H1 (cell line): ENCODE data around the gene ADGRL3. TPM values are rescaled to one million over a fixed set of nuclear protein-coding genes. Genes with fewer than 3 reads are reported as not detected.
A peak's percentile ranks its signal among the peaks of the same experiment; 100 is the strongest.

Source experiments
- CTCF ChIA-PET: fragments of 300-600 bp; sonication (Branson Sonifier 250); formaldehyde crosslinking; loops from one replicate; lab custom pipeline; 2021; ENCODE audit not compliant: partially characterized antibody; lab: Charles Lee
- POLR2A ChIA-PET: fragments of 300-600 bp; sonication (Branson Sonifier 250); formaldehyde crosslinking; loops from one replicate; lab custom pipeline; 2021; ENCODE audit warnings: inconsistent platforms; ENCODE audit not compliant: partially characterized antibody; lab: Charles Lee
- DNase-seq, 2 experiments: peaks; one replicate each; pipeline versions ENCODE4 v3.0.0 to v3.0.0-alpha.2; 2010 to 2022; ENCODE audit warnings: low spot score in 2 of 2, low read depth in 1 of 2, mixed read lengths in 1 of 2
- FAIRE-seq: peaks from 2 replicates; lab custom pipeline; 2011; peaks lifted over from hg19 to GRCh38; lab: Jason Lieb, UNC
- H2AFZ ChIP-seq: 2 replicates; pipeline ENCODE4 v1.8.1; 2012; ENCODE audit warnings: low read length, inconsistent platforms
- H2AK5ac ChIP-seq: 2 replicates; pipeline ENCODE4 v1.6.1; 2013; ENCODE audit warnings: low read depth, low read length
- H2BK120ac ChIP-seq: replicated peaks from 2 replicates; pipeline ENCODE3; 2013; ENCODE audit warnings: low read depth, low read length, inconsistent platforms
- H2BK12ac ChIP-seq: 2 replicates; pipeline ENCODE4 v1.6.1; 2013; ENCODE audit warnings: low read depth, low read length
- H2BK15ac ChIP-seq: 2 replicates; pipeline ENCODE4 v1.6.1; 2013; ENCODE audit warnings: low read length
- H2BK20ac ChIP-seq: 2 replicates; pipeline ENCODE4 v1.6.1; 2013; ENCODE audit warnings: low read length
- H2BK5ac ChIP-seq: 2 replicates; pipeline ENCODE4 v1.6.1; 2013; ENCODE audit warnings: low read depth, low read length
- H3K14ac ChIP-seq: 2 replicates; pipeline ENCODE4 v1.6.1; 2013; ENCODE audit warnings: inconsistent platforms; ENCODE audit not compliant: insufficient read length
- H3K18ac ChIP-seq: 2 replicates; pipeline ENCODE4 v1.6.1; 2013; ENCODE audit warnings: low read length; ENCODE audit errors: extremely low read depth
- H3K23ac ChIP-seq: 2 replicates; pipeline ENCODE4 v1.6.1; 2013; ENCODE audit warnings: inconsistent platforms; ENCODE audit not compliant: insufficient read length
- H3K23me2 ChIP-seq: 2 replicates; pipeline ENCODE4 v1.6.1; 2013; ENCODE audit warnings: low read depth, low read length
- H3K27ac ChIP-seq: 2 replicates; pipeline ENCODE4 v1.6.1; 2011; ENCODE audit warnings: low read depth, low read length, inconsistent platforms
- H3K27me3 ChIP-seq, 4 experiments: replicated peaks in 1 of 4; 1 replicate in 1 of 4; 2 replicates in 3 of 4; pipeline versions ENCODE4 v1.6.1 to v1.8.1; 2011 to 2013; ENCODE audit warnings: low read length in 3 of 4, mild to moderate bottlenecking in 3 of 4, inconsistent platforms in 2 of 4, mixed read lengths in 2 of 4, moderate library complexity in 1 of 4; ENCODE audit not compliant: control insufficient read depth in 3 of 4, insufficient read depth in 3 of 4; ENCODE audit errors: extremely low read depth in 1 of 4
- H3K36me3 ChIP-seq, 4 experiments: 2 replicates each; pipeline versions ENCODE4 v1.6.1 to v1.8.1; 2011 to 2013; ENCODE audit warnings: mild to moderate bottlenecking in 4 of 4, low read length in 3 of 4, moderate library complexity in 2 of 4, control low read depth in 1 of 4, inconsistent platforms in 1 of 4; ENCODE audit not compliant: insufficient read depth in 4 of 4, control insufficient read depth in 2 of 4
- H3K4ac ChIP-seq: replicated peaks from 2 replicates; pipeline ENCODE3; 2013; ENCODE audit warnings: low read length, low read depth, mixed read lengths, inconsistent platforms; ENCODE audit not compliant: insufficient read length
- H3K4me1 ChIP-seq, 4 experiments: replicated peaks in 1 of 4; 1 replicate in 1 of 4; 2 replicates in 3 of 4; pipeline versions ENCODE4 v1.6.1 to v1.8.1; 2011 to 2013; ENCODE audit warnings: low read length in 3 of 4, inconsistent platforms in 2 of 4, mixed read lengths in 1 of 4; ENCODE audit not compliant: insufficient read depth in 4 of 4, control insufficient read depth in 3 of 4
- H3K4me2 ChIP-seq, 2 experiments: 2 replicates each; pipeline versions ENCODE4 v1.6.1 to v1.8.1; 2011 to 2013; ENCODE audit warnings: low read depth in 2 of 2, low read length in 2 of 2, control low read depth in 1 of 2, inconsistent platforms in 1 of 2, mild to moderate bottlenecking in 1 of 2; ENCODE audit not compliant: insufficient read depth in 1 of 2
- H3K4me3 ChIP-seq, 4 experiments: fragments of 200-600, 300-600 bp in 1 of 4; sonication (generic), shearing (Covaris generic), sonication (Bioruptor Twin) in 1 of 4; 2 replicates each; pipeline versions ENCODE4 v1.5.1 to v1.8.1; 2011 to 2016; ENCODE audit warnings: low read length in 4 of 4, low read depth in 3 of 4, control low read depth in 2 of 4, inconsistent platforms in 2 of 4, mild to moderate bottlenecking in 2 of 4, mixed read lengths in 1 of 4, moderate library complexity in 1 of 4; ENCODE audit not compliant: insufficient read depth in 2 of 4; ENCODE audit errors: extremely low read depth in 1 of 4
- H3K56ac ChIP-seq: replicated peaks from 2 replicates; pipeline ENCODE3; 2013; ENCODE audit warnings: low read depth, mild to moderate bottlenecking, mixed read lengths, low read length, inconsistent platforms; ENCODE audit not compliant: insufficient read length
- H3K79me1 ChIP-seq: 2 replicates; pipeline ENCODE4 v1.6.1; 2013; ENCODE audit warnings: low read depth, low read length, control low read depth
- H3K79me2 ChIP-seq, 2 experiments: 2 replicates each; pipeline versions ENCODE4 v1.6.1 to v1.8.1; 2012 to 2013; ENCODE audit warnings: low read length in 2 of 2, mild to moderate bottlenecking in 2 of 2, inconsistent platforms in 1 of 2; ENCODE audit not compliant: insufficient read depth in 2 of 2, control insufficient read depth in 1 of 2
- H3K9ac ChIP-seq, 4 experiments: replicated peaks in 1 of 4; 1 replicate in 1 of 4; 2 replicates in 3 of 4; pipeline versions ENCODE4 v1.6.1 to v1.8.1; 2011 to 2013; ENCODE audit warnings: low read depth in 3 of 4, low read length in 3 of 4, control low read depth in 2 of 4, mild to moderate bottlenecking in 2 of 4, moderate library complexity in 2 of 4, inconsistent platforms in 1 of 4; ENCODE audit errors: extremely low read depth in 1 of 4
- H3K9me3 ChIP-seq, 2 experiments: 2 replicates each; pipeline versions ENCODE4 v1.6.1 to v1.8.1; 2012 to 2013; ENCODE audit warnings: mild to moderate bottlenecking in 2 of 2, moderate library complexity in 2 of 2, control low read depth in 1 of 2, inconsistent platforms in 1 of 2, low read depth in 1 of 2, low read length in 1 of 2, mixed read lengths in 1 of 2; ENCODE audit not compliant: insufficient read depth in 2 of 2
- H4K20me1 ChIP-seq, 2 experiments: replicated peaks in 1 of 2; 2 replicates each; pipeline versions ENCODE3 to v1.8.1; 2011 to 2013; ENCODE audit warnings: inconsistent platforms in 2 of 2, low read length in 2 of 2, mild to moderate bottlenecking in 1 of 2; ENCODE audit not compliant: insufficient read depth in 2 of 2, control insufficient read depth in 1 of 2
- H4K5ac ChIP-seq: 2 replicates; pipeline ENCODE4 v1.6.1; 2013; ENCODE audit warnings: low read length, low read depth, mixed read lengths, inconsistent platforms; ENCODE audit not compliant: insufficient read length
- H4K8ac ChIP-seq: 2 replicates; pipeline ENCODE4 v1.8.0; 2013; ENCODE audit warnings: mild to moderate bottlenecking, moderate library complexity, low read length, inconsistent platforms; ENCODE audit not compliant: insufficient read depth; ENCODE audit errors: extremely low read depth
- H4K91ac ChIP-seq: replicated peaks from 2 replicates; pipeline ENCODE3; 2013; ENCODE audit warnings: low read length, mixed read lengths, inconsistent platforms; ENCODE audit not compliant: insufficient read length
- ASH2L ChIP-seq: fragments of 200-600, 300-600 bp; sonication (generic); IDR thresholded peaks from one replicate; pipeline ENCODE4 v1.7.1; 2017; ENCODE audit warnings: low read length
- BCL11A ChIP-seq, 2 experiments: IDR thresholded peaks; one replicate each; pipeline ENCODE4 v1.6.1; 2011; ENCODE audit warnings: low read depth in 2 of 2, low read length in 2 of 2, mild to moderate bottlenecking in 2 of 2
- EZH2 ChIP-seq: fragments of 200-600 bp; sonication (generic); IDR thresholded peaks from 2 replicates; pipeline ENCODE4 v1.7.1; 2012; ENCODE audit warnings: low read depth, mild to moderate bottlenecking, moderate library complexity, low read length, inconsistent platforms; ENCODE audit not compliant: severe bottlenecking
- HDAC6 ChIP-seq: IDR thresholded peaks from one replicate; pipeline ENCODE4 v1.7.1; 2012; ENCODE audit warnings: low read depth, mild to moderate bottlenecking, inconsistent platforms, low read length, moderate library complexity
- JUN ChIP-seq: IDR thresholded peaks from 2 replicates; pipeline ENCODE4 v1.6.1; 2011; ENCODE audit warnings: low read depth, mild to moderate bottlenecking, improper control_type of control experiment, low read length
- KDM4A ChIP-seq: IDR thresholded peaks from one replicate; pipeline ENCODE4 v1.7.1; 2012; ENCODE audit warnings: low read depth, mild to moderate bottlenecking, moderate library complexity, low read length, inconsistent platforms; ENCODE audit not compliant: severe bottlenecking
- RBBP5 ChIP-seq: IDR thresholded peaks from 2 replicates; pipeline ENCODE4 v1.7.1; 2012; ENCODE audit warnings: low read depth, mild to moderate bottlenecking, inconsistent platforms, low read length, moderate library complexity, borderline replicate concordance
- SUZ12 ChIP-seq: fragments of 200-600 bp; sonication (generic); IDR thresholded peaks from 2 replicates; pipeline ENCODE4 v1.6.1; 2012; ENCODE audit warnings: mild to moderate bottlenecking, inconsistent platforms, low read length, moderate library complexity, mixed read lengths
- WGBS, 2 experiments: shearing (Covaris generic) in 1 of 2; methylation state at CpG; one replicate each; pipeline versions ENCODE4 v1.1.6 to v1.1.7; 2013 to 2015; ENCODE audit warnings: low lambda C conversion rate in 2 of 2, mixed read lengths in 2 of 2, inconsistent platforms in 1 of 2, low coverage in 1 of 2, missing lambda C conversion rate in 1 of 2; ENCODE audit not compliant: insufficient replicate concordance in 2 of 2, insufficient coverage in 1 of 2, insufficient read length in 1 of 2; ENCODE audit errors: extremely low coverage in 1 of 2, missing lambda C conversion rate in 1 of 2; 5-methylcytosine and 5-hydroxymethylcytosine counted together
- polyA plus RNA-seq, 7 experiments: library from polyadenylated mRNA; depleted of rRNA in 3 of 7; stranded (reverse) in 5 of 7; unstranded in 2 of 7; fragments of >200 nt in 5 of 7; fragments of 200-250 nt in 2 of 7; gene quantifications; 1 replicate in 5 of 7; 2 replicates in 1 of 7; 4 replicates in 1 of 7; pipeline versions ENCODE4 v1.2.1 to v1.2.3, GENCODE V29; 2011 to 2013; ENCODE audit warnings: missing spikeins in 2 of 7, mixed read lengths in 2 of 7
- total RNA-seq: library from RNA; stranded (reverse); fragmentation: NEBNext Ultra II Directional; extraction: Animal tissue kit (Norgen Biotek cat#: 25700); gene quantifications from 2 replicates; pipeline ENCODE4 v1.2.1, GENCODE V29; 2021

The ADGRL3 gene
- total and polyA plus RNA-seq, 2 of the 8 experiments (the other 6 are each of a cell fraction or from before 2014, with no cell fraction given), result 6.6 to 13.0 TPM

DNA sequence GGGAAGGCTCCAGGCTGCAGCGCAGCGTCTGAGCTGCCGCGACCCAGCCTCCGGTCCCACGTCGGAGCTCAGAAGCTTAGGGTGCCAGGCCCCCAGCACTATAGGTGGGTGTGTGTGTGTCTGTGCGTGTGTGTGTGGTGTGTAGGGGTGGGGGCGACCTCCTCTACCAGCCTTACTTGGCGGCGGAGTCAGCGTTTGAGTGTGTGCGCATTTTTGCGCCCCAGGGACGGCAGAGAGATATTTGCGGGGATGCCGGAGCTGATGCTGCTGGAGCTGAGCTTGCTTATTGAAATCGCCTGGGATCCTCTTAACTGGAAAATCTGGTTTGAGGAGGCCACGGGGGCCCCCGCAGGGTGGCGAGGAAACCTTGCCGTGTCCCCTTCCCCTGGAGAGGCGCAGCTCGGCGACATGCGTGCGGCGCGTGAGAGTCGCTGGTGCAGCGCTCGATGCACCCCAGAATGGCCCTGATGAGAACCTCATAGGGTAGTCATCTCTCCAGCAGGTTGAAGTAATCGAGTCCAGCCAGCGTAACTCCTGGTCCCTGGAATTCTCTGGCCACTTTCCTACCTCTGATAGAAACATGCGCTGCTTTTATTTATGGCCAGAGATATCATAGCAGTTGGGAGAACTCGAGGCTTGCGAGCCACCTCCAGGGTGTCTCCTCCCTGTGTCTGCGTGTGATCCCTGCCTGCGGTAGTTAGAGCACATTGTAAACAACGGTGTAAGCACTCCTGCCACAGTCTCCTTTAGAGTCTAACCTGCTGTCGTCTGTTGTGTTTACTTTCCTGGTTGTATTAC lies 2.7 kb downstream of the ADGRL3 start:
- H3K9me3 ChIP-seq, result no peaks in the 10 kb centered on the region
- H4K20me1 ChIP-seq, result peaks cover 3 to 14% of the 10 kb centered on the region in 2 experiments
- H4K5ac ChIP-seq, result no peak overlapping the region
- peaks cover 0 to 13% (median 8%) of the 10 kb centered on the region in 4 experiments; a peak in 4 of 7 replicates for H3K4me1 ChIP-seq
- TF ChIP-seq RBBP5 (peak; percentile 65), HDAC6 (no peak), KDM4A (peak; percentile 72), SUZ12 (peak; percentile 81), BCL11A (IDR thresholded peaks at IDR 0.05; ENCODE audit: low read depth in 2 of 2, low read length in 2 of 2) (no peak), JUN (no peak), ASH2L (peak; percentile 47), EZH2 (peak; percentile 77)
- no peak overlapping the region for H3K18ac ChIP-seq
- H2BK20ac ChIP-seq, result no peak overlapping the region
- H3K4ac ChIP-seq, result no peak overlapping the region
- H2BK5ac ChIP-seq, result no peak overlapping the region
- no peak overlapping the region for H4K8ac ChIP-seq
- H2BK15ac ChIP-seq, result no peak overlapping the region
- peak overlapping the region; percentile 42 for H4K91ac ChIP-seq
- peak overlapping the region; percentile 30; the same call in 1 of the 2 replicates for H2BK12ac ChIP-seq
- peaks cover 0 to 54% of the 10 kb centered on the region in 2 experiments; a peak in 2 of 4 replicates for H3K79me2 ChIP-seq
- peaks cover 0 to 25% (median 20%) of the 10 kb centered on the region in 4 experiments; a peak in 5 of 7 replicates for H3K27me3 ChIP-seq
- H3K4me3 ChIP-seq, result peak overlapping the region; percentile 52 to 94 (median 83)
- H2AK5ac ChIP-seq, result no peak overlapping the region
- H3K36me3 ChIP-seq, result no peaks in the 10 kb centered on the region
- H3K14ac ChIP-seq, result no peak overlapping the region
- H3K56ac ChIP-seq, result no peak overlapping the region
- no peaks in the 10 kb centered on the region for H3K79me1 ChIP-seq
- H3K9ac ChIP-seq, result peak overlapping the region; percentile 0 to 65 (median 34); a peak in 4 of 7 replicates
- no peak overlapping the region for H2AFZ ChIP-seq
- peak in 1 of 2 experiments; percentile 63 for DNase-seq
- FAIRE-seq, result peak; percentile 87
- POLR2A ChIA-PET, result interaction anchor here (0.8 to 1.1 kb wide), 3 partner anchors 8 to 144 kb away, joined by 3 read pairs; no protein-coding TSS in a partner anchor
- H3K23ac ChIP-seq, result no peak overlapping the region
- no peak overlapping the region for H3K27ac ChIP-seq
- H3K4me2 ChIP-seq, result peak overlapping the region; percentile 76 to 97
- WGBS, 2 experiments, result 2% methylated on average over 34 of the region's 41 CpGs; no CpG with 5 or more reads in 1 of the 2 experiments
- CTCF ChIA-PET, result interaction anchor here (0.6 kb wide), 2 partner anchors 133 to 338 kb away, joined by 3 read pairs; no protein-coding TSS in a partner anchor
- H2BK120ac ChIP-seq, result no peak overlapping the region
- H3K23me2 ChIP-seq, result peaks cover 22% of the 10 kb centered on the region
